K562 (cell line): ENCODE data around the gene CCNT1. TPM values are rescaled to one million over a fixed set of nuclear protein-coding genes. Genes with fewer than 3 reads are reported as not detected.
A peak's percentile ranks its signal among the peaks of the same experiment; 100 is the strongest.
"Not testable (repeated sequence)": the region's sequence is repeated elsewhere in the genome, so short reads cannot be mapped to it uniquely, and the experiment has no call there.

Experiments
- ATAC-seq: fragments of 200-7000 bp; cut with Tn5 transposase; 3 replicates; pipeline ENCODE4 v1.9.1; 2020; ENCODE audit warnings: moderate library complexity
- BruUV-seq: library from RNA; stranded (reverse); fragments of 400-500 nt; replicated peaks from 2 replicates; lab custom pipeline; 2021; lab: Mats Ljungman, UMichigan
- CTCF ChIA-PET: fragments of 300-600 bp; formaldehyde crosslinking; extraction: SDS; loops from one replicate; lab custom pipeline; 2021; ENCODE audit warnings: low intra/inter-chr PET ratio; lab: Yijun Ruan, JAX
- POLR2A ChIA-PET: fragments of 300-600, 350-650 bp; sonication (Branson Sonifier 250); formaldehyde crosslinking; extraction: SDS; loops from one replicate; lab custom pipeline; 2021; ENCODE audit warnings: antibody characterized with exemption, inconsistent platforms; lab: Yijun Ruan, JAX
- DNase-seq, 4 experiments: peaks; one replicate each; pipeline versions ENCODE4 v3.0.0 to v3.0.0-alpha.2; 2011 to 2018; ENCODE audit warnings: low spot score in 3 of 4, mixed read lengths in 3 of 4; ENCODE audit errors: extremely low read depth in 1 of 4
- FAIRE-seq: peaks from 2 replicates; lab custom pipeline; 2011; peaks lifted over from hg19 to GRCh38; lab: Jason Lieb, UNC
- H2AFZ ChIP-seq: 2 replicates; pipeline ENCODE4 v1.6.0; 2011; ENCODE audit warnings: low read depth, low read length, control low read depth, inconsistent platforms
- H3K27ac ChIP-seq: fragments of 200-600 bp; 3 replicates; pipeline ENCODE4 v1.8.0; 2011; ENCODE audit warnings: low read depth, mild to moderate bottlenecking, control low read depth, inconsistent platforms, low read length, moderate library complexity, mixed read lengths; ENCODE audit errors: extremely low read depth
- H3K27me3 ChIP-seq, 2 experiments: fragments of 300-600 bp in 1 of 2; 2 replicates in 1 of 2; 3 replicates in 1 of 2; pipeline versions ENCODE4 v1.6.0 to v1.8.0; 2011; ENCODE audit warnings: inconsistent platforms in 2 of 2, low read length in 2 of 2, mild to moderate bottlenecking in 1 of 2, mixed read lengths in 1 of 2, moderate library complexity in 1 of 2; ENCODE audit not compliant: control insufficient read depth in 2 of 2, insufficient read depth in 2 of 2
- H3K36me3 ChIP-seq: fragments of 300-600 bp; 3 replicates; pipeline ENCODE4 v1.8.0; 2011; ENCODE audit warnings: mild to moderate bottlenecking, low read length, inconsistent platforms; ENCODE audit not compliant: control insufficient read depth, insufficient read depth
- H3K4me1 ChIP-seq, 2 experiments: fragments of 200-600 bp in 1 of 2; replicated peaks in 1 of 2; 2 replicates in 1 of 2; 3 replicates in 1 of 2; pipeline versions ENCODE4 v1.5.1 to v1.8.0; 2011; ENCODE audit warnings: inconsistent platforms in 2 of 2, low read length in 2 of 2, mild to moderate bottlenecking in 1 of 2, mixed read lengths in 1 of 2, moderate library complexity in 1 of 2; ENCODE audit not compliant: control insufficient read depth in 2 of 2, insufficient read depth in 2 of 2
- H3K4me2 ChIP-seq: 2 replicates; pipeline ENCODE4 v1.6.1; 2011; ENCODE audit warnings: low read length, control low read depth, inconsistent platforms, mixed read lengths; ENCODE audit not compliant: insufficient read depth
- H3K4me3 ChIP-seq: fragments of 200-600 bp; sonication (generic), shearing (Covaris generic); 2 replicates; pipeline ENCODE4 v1.5.1; 2016; ENCODE audit warnings: control low read depth, inconsistent platforms
- H3K79me2 ChIP-seq: fragments of 200-600 bp; 3 replicates; pipeline ENCODE4 v1.8.0; 2011; ENCODE audit warnings: low read length, inconsistent platforms; ENCODE audit not compliant: control insufficient read depth, insufficient read depth
- H3K9ac ChIP-seq, 2 experiments: 2 replicates each; pipeline versions ENCODE4 v1.6.0 to v1.6.1; 2011; ENCODE audit warnings: low read depth in 2 of 2, low read length in 2 of 2, control low read depth in 1 of 2, inconsistent platforms in 1 of 2, mild to moderate bottlenecking in 1 of 2, mixed read lengths in 1 of 2; ENCODE audit not compliant: insufficient read depth in 1 of 2
- H3K9me1 ChIP-seq: one replicate; pipeline ENCODE4 v1.6.0; 2011; ENCODE audit warnings: inconsistent platforms, mild to moderate bottlenecking, low read length, moderate library complexity; ENCODE audit not compliant: control insufficient read depth, insufficient read depth
- H3K9me3 ChIP-seq: replicated peaks from 2 replicates; pipeline ENCODE4 v1.5.1; 2011; ENCODE audit warnings: low read depth, low read length, inconsistent platforms; ENCODE audit not compliant: control insufficient read depth, insufficient read depth
- H4K20me1 ChIP-seq: replicated peaks from 2 replicates; pipeline ENCODE4 v1.6.1; 2011; ENCODE audit warnings: low read length, inconsistent platforms, mixed read lengths; ENCODE audit not compliant: control insufficient read depth, insufficient read depth
- DACH1 ChIP-seq: fragments of 450-650 bp; IDR thresholded peaks from 2 replicates; pipeline ENCODE4 v1.6.1; 2018; ENCODE audit not compliant: partially characterized antibody
- ERF ChIP-seq: fragments of 450-650 bp; formaldehyde crosslinking; IDR thresholded peaks from 2 replicates; pipeline ENCODE4 v1.4.0; 2020; ENCODE audit warnings: mild to moderate bottlenecking, mixed read lengths
- JUN ChIP-seq, 2 experiments: sonication (generic) in 1 of 2; formaldehyde crosslinking in 1 of 2; IDR thresholded peaks; 2 replicates each; pipeline versions ENCODE4 v1.6.1 to v1.8.0; 2012 to 2022; ENCODE audit warnings: borderline replicate concordance in 2 of 2, mild to moderate bottlenecking in 2 of 2, improper control_type of control experiment in 1 of 2, low read depth in 1 of 2, low read length in 1 of 2, missing genetic modification reagents in 1 of 2
- NCOA1 ChIP-seq: fragments of 450-650 bp; IDR thresholded peaks from 2 replicates; pipeline ENCODE4 v1.6.1; 2016; ENCODE audit warnings: low read depth
- SNAPC5 ChIP-seq: fragments of 250-450 bp; sonication (Bioruptor Pico); IDR thresholded peaks from 2 replicates; pipeline ENCODE4 v1.8.0; 2021; ENCODE audit warnings: moderate library complexity, mild to moderate bottlenecking, inconsistent platforms
- TCF15 ChIP-seq: fragments of 250-450 bp; sonication (Bioruptor Pico); IDR thresholded peaks from 2 replicates; pipeline ENCODE4 v1.8.0; 2022; ENCODE audit warnings: moderate library complexity, mild to moderate bottlenecking, inconsistent platforms
- ZNF224 ChIP-seq: sonication (generic); formaldehyde crosslinking; IDR thresholded peaks from 2 replicates; pipeline ENCODE4 v1.8.0; 2022; ENCODE audit warnings: mild to moderate bottlenecking, missing genetic modification reagents
- ZNF354B ChIP-seq: fragments of 250-450 bp; sonication (Bioruptor Pico); IDR thresholded peaks from 2 replicates; pipeline ENCODE4 v1.4.0; 2020
- ZNF707 ChIP-seq: fragments of 250-450 bp; sonication (Bioruptor Pico); conservative IDR thresholded peaks from 2 replicates; pipeline ENCODE4 v1.8.0; 2022; ENCODE audit warnings: inconsistent platforms, mild to moderate bottlenecking, moderate library complexity
- WGBS: fragments of 100-300 bp; shearing (Covaris generic); methylation state at CpG from one replicate; pipeline ENCODE4 v1.1.6; 2016; ENCODE audit warnings: low coverage, mixed read lengths; ENCODE audit not compliant: insufficient coverage; ENCODE audit errors: missing lambda C conversion rate; 5-methylcytosine and 5-hydroxymethylcytosine counted together
- in situ Hi-C: fragments of 300-500 bp; cut with MboI; formaldehyde crosslinking; loops from 4 replicates; pipeline ENCODE4 v1.15.0; 2018; ENCODE audit warnings: inconsistent platforms, mixed read lengths
- intact Hi-C: fragments of 100-400 bp; cut with micrococcal nuclease; formaldehyde crosslinking; loops from 2 replicates; pipeline ENCODE4 v1.14.2; 2022
- polyA plus RNA-seq, 8 experiments: library from polyadenylated mRNA; depleted of rRNA in 4 of 8; stranded (reverse) in 5 of 8; unstranded in 3 of 8; fragments of >200 nt; fragmentation: Nextera tagmentation in 2 of 8; fragmentation: Illumina TruSeq in 1 of 8; extraction: Ambion mirVana in 2 of 8; extraction: Trizol in 1 of 8; gene quantifications; 2 replicates each; pipeline versions ENCODE4 v1.2.1 to v1.2.3, GENCODE V29; 2011 to 2014; ENCODE audit warnings: inconsistent platforms in 1 of 8, missing spikeins in 1 of 8
- total RNA-seq, 7 experiments: library from RNA; depleted of rRNA in 6 of 7; stranded (reverse); fragments of >200 nt in 6 of 7; fragmentation: Illumina TruSeq in 2 of 7; extraction: Trizol in 2 of 7; gene quantifications; 2 replicates each; pipeline versions ENCODE4 v1.2.1 to v1.2.3, GENCODE V29; 2011 to 2021; ENCODE audit warnings: low replicate concordance in 1 of 7
- TF ChIP-seq, protein P1 (sequence below): fragments of 250-450 bp; sonication (Bioruptor Pico); IDR thresholded peaks from 2 replicates; pipeline ENCODE4 v1.4.0; 2020; ENCODE audit warnings: mild to moderate bottlenecking, moderate library complexity

The CCNT1 gene
- total and polyA plus RNA-seq, 9 of the 15 experiments (the other 6 are each of a cell fraction or from before 2014, with no cell fraction given) = 9.7 to 52.4 (median 33.4) TPM

- H3K4me1 ChIP-seq, in situ Hi-C loops, DNase-seq, ATAC-seq, H3K9ac ChIP-seq, CTCF ChIA-PET, H3K27me3 ChIP-seq, intact Hi-C loops, H2AFZ ChIP-seq, H3K4me3 ChIP-seq, H3K4me2 ChIP-seq, H3K9me1 ChIP-seq, H3K27ac ChIP-seq, H3K9me3 ChIP-seq, H4K20me1 ChIP-seq, FAIRE-seq: not testable (repeated sequence)
- H3K36me3 ChIP-seq = peaks cover 86% of the 10 kb centered on the region
- BruUV-seq = TSS peak; percentile 10
- POLR2A ChIA-PET = interaction anchor here (0.7 kb wide), 2 partner anchors 17 to 39 kb away, joined by 3 read pairs; no protein-coding TSS in a partner anchor
- peak; percentile 95 for TF ChIP-seq DACH1
- H3K79me2 ChIP-seq = peaks cover 28% of the 10 kb centered on the region; the same call in 2 of the 3 replicates
- WGBS = 96% methylated on average over 7 of the region's 7 CpGs
Observed at GRCh38 chr12:48698822-48699221, 17.7 kb downstream of the CCNT1 start.

GRCh38 chr12:48696626-48697025 lies 19.9 kb downstream of the CCNT1 start:
- Histone ChIP-seq H3K9me1 (no peaks in the 10 kb centered on the region), H3K36me3 (peaks cover 88% of the 10 kb centered on the region), H4K20me1 (peaks cover 14% of the 10 kb centered on the region; the same call in 1 of the 2 replicates), H3K79me2 (peaks cover 35% of the 10 kb centered on the region), H3K27me3 (no peaks in the 10 kb centered on the region), H2AFZ (no peak overlapping the region), H3K9me3 (no peaks in the 10 kb centered on the region), H3K9ac (no peak overlapping the region), H3K4me1 (peaks cover 5 to 16% of the 10 kb centered on the region in 2 experiments; a peak in 3 of 5 replicates), H3K27ac (no peak overlapping the region), H3K4me3 (no peak overlapping the region), H3K4me2 (no peak overlapping the region)
- in situ Hi-C loops = no loop called here
- intact Hi-C loops = no loop called here
- FAIRE-seq (no peak), ATAC-seq (no peak), DNase-seq (no peak)
- WGBS = 95% methylated on average over 5 of the region's 5 CpGs
- no TSS peak for BruUV-seq
- CTCF ChIA-PET = no interaction called here
- POLR2A ChIA-PET = interaction anchor here (0.6 to 1.8 kb wide), 3 partner anchors 11 to 48 kb away, joined by 3 to 5 read pairs (median 3); no protein-coding TSS in a partner anchor
- TF ChIP-seq SNAPC5 = no peak
- TF ChIP-seq ZNF707 = no peak
- no peak for TF ChIP-seq ZNF224 (CRISPR knock-in tag)
- TF ChIP-seq, protein P1, sequence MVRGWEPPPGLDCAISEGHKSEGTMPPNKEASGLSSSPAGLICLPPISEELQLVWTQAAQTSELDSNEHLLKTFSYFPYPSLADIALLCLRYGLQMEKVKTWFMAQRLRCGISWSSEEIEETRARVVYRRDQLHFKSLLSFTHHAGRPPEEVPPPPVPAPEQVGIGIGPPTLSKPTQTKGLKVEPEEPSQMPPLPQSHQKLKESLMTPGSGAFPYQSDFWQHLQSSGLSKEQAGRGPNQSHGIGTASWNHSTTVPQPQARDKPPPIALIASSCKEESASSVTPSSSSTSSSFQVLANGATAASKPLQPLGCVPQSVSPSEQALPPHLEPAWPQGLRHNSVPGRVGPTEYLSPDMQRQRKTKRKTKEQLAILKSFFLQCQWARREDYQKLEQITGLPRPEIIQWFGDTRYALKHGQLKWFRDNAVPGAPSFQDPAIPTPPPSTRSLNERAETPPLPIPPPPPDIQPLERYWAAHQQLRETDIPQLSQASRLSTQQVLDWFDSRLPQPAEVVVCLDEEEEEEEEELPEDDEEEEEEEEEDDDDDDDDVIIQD (CRISPR knock-in tag) = no peak
- no peak for TF ChIP-seq NCOA1
- no peak for TF ChIP-seq JUN (IDR thresholded peaks at IDR 0.05; ENCODE audit: borderline replicate concordance, low read depth, low read length)
- no peak for TF ChIP-seq JUN (CRISPR knock-in tag; IDR thresholded peaks at IDR 0.05; ENCODE audit: borderline replicate concordance)
- TF ChIP-seq TCF15 (CRISPR knock-in tag) = no peak
- no peak for TF ChIP-seq ERF (CRISPR knock-in tag)
- no peak for TF ChIP-seq ZNF354B (CRISPR knock-in tag)
